GM12873 (cell line): ENCODE data around the gene CTCF.
A peak's percentile ranks its signal among the peaks of the same experiment; 100 is the strongest.

ENCODE experiments used
- TF ChIP-seq, protein P1 (sequence below): IDR thresholded peaks from 2 replicates; pipeline ENCODE4 v1.5.1; 2012; ENCODE audit warnings: low read depth, mild to moderate bottlenecking, moderate library complexity, low read length, control low read depth; ENCODE audit not compliant: insufficient read depth; ENCODE audit errors: missing control alignments

Gene CTCF

DNA sequence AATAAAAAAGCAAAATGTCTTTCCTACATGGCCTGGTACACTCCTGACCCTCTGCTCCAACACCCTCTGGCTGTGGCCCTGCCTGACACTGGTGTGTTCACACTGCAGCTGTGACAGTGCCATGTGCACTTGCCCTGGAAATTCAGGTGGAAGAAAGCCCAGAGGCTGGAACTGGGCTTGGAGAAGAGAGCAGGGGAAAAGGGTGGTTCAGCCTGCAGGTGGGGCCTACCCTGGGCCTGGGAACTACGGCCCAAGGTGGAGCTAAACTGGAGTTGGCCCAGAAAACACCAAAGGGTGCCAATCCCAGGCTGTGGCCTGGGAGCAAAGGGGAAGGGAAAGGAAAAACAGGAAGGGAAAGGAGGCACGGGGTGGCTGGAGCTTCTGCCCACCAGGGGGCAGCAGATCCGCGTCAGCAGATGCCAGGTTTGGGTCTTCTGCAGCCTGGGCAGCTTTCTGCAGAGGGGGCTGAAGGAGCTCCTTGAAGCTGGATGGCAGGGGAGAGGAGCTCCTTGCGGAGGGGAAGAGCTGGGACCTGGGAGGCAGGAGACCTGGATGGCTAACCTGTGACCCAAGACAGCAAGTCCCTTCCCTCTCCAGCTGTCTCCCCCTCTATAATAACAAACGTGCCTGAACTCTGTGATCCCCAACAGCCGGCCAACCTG is 15.4 kb upstream of the CTCF start:
- TF ChIP-seq, protein P1, sequence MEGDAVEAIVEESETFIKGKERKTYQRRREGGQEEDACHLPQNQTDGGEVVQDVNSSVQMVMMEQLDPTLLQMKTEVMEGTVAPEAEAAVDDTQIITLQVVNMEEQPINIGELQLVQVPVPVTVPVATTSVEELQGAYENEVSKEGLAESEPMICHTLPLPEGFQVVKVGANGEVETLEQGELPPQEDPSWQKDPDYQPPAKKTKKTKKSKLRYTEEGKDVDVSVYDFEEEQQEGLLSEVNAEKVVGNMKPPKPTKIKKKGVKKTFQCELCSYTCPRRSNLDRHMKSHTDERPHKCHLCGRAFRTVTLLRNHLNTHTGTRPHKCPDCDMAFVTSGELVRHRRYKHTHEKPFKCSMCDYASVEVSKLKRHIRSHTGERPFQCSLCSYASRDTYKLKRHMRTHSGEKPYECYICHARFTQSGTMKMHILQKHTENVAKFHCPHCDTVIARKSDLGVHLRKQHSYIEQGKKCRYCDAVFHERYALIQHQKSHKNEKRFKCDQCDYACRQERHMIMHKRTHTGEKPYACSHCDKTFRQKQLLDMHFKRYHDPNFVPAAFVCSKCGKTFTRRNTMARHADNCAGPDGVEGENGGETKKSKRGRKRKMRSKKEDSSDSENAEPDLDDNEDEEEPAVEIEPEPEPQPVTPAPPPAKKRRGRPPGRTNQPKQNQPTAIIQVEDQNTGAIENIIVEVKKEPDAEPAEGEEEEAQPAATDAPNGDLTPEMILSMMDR: peak; percentile 99

DNA sequence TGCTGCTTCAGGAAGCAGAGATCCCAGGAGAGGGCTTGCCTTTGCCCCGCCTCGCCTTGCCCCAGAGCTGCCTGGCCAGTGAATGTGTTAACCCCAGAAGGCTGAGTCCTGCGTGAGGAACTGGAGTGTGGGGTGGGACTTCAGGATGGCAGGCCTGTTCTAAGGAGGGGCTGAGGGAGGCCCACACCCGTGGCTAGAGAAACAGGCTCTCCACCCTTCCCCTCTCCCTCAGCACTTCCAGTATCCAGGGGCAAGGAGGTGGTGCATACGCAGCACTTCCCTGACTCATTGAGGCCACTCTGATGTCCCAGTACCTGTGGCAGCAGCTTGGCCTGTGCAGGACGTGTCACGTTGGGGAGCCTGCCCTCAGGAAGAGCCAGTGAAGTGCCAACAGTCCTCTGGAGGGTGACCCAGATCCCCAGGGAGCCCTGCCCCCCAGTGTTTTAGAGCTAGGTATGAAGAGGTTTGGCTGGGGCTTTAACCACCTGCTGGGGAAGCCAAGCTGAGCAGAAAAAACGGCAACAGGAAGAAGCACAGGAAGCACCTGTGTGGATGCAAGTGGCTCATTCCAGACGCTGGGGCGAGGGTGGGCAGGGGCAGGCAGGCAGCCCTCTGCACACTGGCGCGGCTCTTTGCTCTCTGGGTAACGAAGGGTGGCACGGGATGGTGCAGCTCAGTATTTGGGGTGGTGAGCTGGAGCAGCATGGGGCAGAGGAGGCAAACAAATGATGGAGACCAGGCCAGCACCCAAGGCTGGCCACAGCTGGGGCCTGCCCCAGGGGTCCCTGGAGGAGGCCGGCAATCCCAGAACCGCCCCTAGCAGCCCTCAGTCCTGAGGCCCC is 14.7 kb upstream of the CTCF start:
- TF ChIP-seq, protein P1: no peak

DNA sequence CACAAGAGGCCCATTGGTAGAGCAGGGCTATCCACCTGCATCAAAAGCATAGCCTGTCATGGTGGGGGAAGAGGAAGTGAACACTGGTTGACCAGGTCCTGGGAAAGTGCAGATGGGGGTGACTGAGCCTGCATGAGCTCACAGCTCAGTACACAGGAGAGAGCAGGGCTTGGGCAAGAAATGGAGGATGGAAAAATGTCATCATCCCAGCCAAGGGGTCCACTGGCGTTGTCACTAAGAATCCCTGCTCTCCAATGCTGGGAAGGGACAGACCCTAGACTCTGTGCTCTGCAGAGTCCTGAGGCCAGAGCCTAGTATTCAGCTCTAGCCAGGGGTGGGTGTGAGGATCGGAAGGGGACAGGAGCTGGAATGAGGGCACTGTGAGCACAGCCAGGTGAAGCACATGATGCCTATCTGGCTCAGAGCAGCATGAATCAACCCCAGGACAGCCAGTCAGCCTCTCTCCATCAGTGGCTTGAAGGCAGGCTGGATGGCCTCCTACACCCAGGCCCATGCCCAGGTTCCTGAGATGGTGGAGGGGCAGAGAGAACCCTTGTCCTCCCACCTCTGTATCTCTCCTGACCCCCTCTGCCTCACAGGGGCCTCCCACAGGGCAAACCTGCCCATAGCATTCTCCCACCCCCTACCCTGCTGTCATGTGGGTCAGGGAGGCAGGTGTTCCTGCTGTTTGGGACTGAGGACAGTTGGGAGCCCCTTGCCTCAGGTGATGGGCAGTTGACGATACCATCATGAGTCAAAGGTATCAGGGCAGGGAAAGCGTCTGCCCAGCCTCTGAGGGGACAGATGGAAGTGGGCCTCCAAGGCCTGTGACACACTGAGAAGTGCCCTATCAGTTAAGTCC is 13.8 kb upstream of the CTCF start:
- TF ChIP-seq, protein P1: no peak

DNA sequence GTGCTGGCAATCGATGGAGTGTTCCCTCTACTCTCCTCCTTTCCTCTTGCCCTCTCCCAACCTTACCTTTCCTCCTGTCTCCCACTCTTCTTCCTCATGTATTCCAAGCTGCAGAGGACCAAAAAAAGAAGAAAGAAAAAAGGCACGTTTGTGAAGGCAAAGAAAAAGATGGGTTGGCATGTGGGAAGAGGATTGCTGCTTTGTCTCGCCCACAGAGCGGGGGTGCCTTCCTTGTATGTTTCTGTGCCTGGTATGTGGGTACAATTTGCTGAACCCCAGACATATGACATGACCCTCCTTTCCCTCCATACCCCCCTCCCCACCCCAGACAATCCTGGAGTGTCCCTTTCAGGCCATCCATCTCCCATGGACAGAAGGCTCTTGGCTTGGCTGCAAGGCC is 13.1 kb upstream of the CTCF start:
- TF ChIP-seq, protein P1: no peak

DNA sequence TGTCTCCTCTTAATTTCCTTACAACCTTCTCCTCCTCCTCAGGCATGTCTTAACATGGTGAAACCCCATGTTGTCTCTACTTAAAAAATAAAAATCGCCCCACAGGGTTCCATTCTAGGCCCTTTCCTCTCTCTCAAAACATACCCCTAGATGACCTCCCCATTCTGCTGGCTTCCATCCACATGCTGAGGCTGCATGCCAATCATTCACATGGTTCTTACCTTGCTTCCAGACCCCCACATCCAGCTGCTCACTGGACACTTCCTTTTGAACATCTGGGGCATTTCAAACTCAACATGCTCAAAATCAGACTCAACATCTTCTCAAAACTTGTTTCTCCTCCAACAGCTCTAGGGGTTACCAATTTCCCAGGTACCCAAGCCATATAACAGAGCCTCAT is 12.4 kb upstream of the CTCF start:
- TF ChIP-seq, protein P1: no peak

DNA sequence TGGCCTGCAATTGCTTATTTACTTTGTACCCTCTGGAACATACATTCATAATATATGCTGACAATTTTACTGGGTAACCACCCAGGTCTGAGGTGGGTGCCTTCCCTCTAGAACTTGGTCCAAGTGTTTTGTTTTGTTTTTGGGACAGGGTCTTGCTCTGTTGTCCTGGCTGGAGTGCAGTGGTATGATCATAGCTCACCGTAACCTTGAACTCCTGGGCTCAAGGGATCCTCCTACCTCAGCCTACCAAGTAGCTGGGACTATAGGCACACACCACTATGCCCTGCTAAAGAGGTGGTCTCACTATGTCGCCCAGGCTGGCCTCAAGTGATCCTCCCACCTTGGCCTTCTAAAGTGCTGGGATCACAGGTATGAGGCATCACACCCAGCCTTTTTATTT is 11.2 kb upstream of the CTCF start:
- TF ChIP-seq, protein P1: no peak

DNA sequence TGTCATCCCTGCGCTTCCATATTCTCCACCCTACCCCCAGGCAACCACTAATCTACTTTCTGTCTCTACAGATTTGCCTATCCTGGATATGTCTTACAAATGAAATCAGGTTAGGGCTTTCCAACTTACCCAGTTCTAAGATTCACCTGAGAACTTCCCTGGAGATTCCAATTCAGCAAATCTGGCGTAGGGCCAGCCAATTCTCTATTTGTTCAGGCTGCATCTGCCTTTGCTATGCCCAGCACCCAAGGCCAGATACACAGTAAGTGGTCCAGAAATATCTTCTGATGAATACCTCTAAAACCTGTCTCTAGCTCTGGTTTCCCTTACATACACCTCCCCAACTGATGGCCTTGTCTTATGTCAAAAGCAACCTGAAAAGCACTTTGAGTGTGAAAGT is 10.4 kb upstream of the CTCF start:
- TF ChIP-seq, protein P1: no peak
